Measurements from ENCODE around the gene SUN5. TPM values are rescaled to one million over a fixed set of nuclear protein-coding genes. Genes with fewer than 3 reads are reported as not detected.

Gene SUN5
- total and polyA plus RNA-seq, 8 donors = not detected

GRCh38 chr20:33030569-33030968, 26.3 kb upstream of the SUN5 start:
- no peak for DNase-seq
- H3K9me3 ChIP-seq = no peaks in the 10 kb centered on the region

GRCh38 chr20:33030076-33030475, 25.8 kb upstream of the SUN5 start:
- no peak overlapping the region for H3K4me3 ChIP-seq
- TF ChIP-seq, protein P1, sequence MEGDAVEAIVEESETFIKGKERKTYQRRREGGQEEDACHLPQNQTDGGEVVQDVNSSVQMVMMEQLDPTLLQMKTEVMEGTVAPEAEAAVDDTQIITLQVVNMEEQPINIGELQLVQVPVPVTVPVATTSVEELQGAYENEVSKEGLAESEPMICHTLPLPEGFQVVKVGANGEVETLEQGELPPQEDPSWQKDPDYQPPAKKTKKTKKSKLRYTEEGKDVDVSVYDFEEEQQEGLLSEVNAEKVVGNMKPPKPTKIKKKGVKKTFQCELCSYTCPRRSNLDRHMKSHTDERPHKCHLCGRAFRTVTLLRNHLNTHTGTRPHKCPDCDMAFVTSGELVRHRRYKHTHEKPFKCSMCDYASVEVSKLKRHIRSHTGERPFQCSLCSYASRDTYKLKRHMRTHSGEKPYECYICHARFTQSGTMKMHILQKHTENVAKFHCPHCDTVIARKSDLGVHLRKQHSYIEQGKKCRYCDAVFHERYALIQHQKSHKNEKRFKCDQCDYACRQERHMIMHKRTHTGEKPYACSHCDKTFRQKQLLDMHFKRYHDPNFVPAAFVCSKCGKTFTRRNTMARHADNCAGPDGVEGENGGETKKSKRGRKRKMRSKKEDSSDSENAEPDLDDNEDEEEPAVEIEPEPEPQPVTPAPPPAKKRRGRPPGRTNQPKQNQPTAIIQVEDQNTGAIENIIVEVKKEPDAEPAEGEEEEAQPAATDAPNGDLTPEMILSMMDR (IDR thresholded peaks at IDR 0.05) = no peak
- H3K27ac ChIP-seq = no peak overlapping the region
- ATAC-seq (no peak), DNase-seq (no peak)
- H3K36me3 ChIP-seq = no peaks in the 10 kb centered on the region
- H3K4me1 ChIP-seq = no peaks in the 10 kb centered on the region
- intact Hi-C loops (cut with DNase I) = no loop called here
- H3K27me3 ChIP-seq = peaks cover 0 to 18% of the 10 kb centered on the region in 2 donors
- H3K9me3 ChIP-seq = no peaks in the 10 kb centered on the region

More at GRCh38 chr20:33030569-33030968, 26.3 kb upstream of the SUN5 start:
- Histone ChIP-seq H3K4me1 (no peaks in the 10 kb centered on the region), H3K27me3 (peaks cover 0 to 18% of the 10 kb centered on the region in 2 donors), H3K27ac (no peak overlapping the region), H3K36me3 (no peaks in the 10 kb centered on the region), H3K4me3 (no peak overlapping the region)
- intact Hi-C loops (cut with DNase I) = no loop called here
- no peak for ATAC-seq
- TF ChIP-seq, protein P1 (IDR thresholded peaks at IDR 0.05) = no peak

DNA sequence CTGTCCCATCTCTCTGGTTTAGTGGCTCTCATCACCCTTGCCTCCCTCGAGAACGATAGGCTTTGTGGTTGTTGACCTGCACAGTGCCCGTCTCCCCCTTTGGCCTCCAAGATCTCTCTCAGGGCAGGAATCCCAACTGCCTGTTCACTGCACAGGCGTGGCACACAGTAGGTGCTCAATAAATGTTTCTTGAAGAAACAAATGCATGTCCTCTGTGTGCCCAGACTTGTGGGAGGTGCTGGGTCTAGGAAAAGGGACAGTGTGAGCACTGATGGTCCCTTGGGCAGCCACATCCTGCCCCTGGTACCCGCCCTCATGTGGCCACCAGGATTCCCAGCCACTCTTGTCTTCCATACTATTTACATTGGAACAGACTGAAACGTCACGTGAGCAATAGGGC, 24.6 kb upstream of the SUN5 start:
- Histone ChIP-seq H3K27ac (no peak overlapping the region), H3K9me3 (no peaks in the 10 kb centered on the region), H3K27me3 (peaks cover 0 to 18% of the 10 kb centered on the region in 2 donors), H3K4me3 (no peak overlapping the region), H3K4me1 (no peaks in the 10 kb centered on the region), H3K36me3 (no peaks in the 10 kb centered on the region)
- DNase-seq (no peak), ATAC-seq (no peak)
- TF ChIP-seq, protein P1 (IDR thresholded peaks at IDR 0.05) = no peak
- intact Hi-C loops (cut with DNase I) = no loop called here

DNA sequence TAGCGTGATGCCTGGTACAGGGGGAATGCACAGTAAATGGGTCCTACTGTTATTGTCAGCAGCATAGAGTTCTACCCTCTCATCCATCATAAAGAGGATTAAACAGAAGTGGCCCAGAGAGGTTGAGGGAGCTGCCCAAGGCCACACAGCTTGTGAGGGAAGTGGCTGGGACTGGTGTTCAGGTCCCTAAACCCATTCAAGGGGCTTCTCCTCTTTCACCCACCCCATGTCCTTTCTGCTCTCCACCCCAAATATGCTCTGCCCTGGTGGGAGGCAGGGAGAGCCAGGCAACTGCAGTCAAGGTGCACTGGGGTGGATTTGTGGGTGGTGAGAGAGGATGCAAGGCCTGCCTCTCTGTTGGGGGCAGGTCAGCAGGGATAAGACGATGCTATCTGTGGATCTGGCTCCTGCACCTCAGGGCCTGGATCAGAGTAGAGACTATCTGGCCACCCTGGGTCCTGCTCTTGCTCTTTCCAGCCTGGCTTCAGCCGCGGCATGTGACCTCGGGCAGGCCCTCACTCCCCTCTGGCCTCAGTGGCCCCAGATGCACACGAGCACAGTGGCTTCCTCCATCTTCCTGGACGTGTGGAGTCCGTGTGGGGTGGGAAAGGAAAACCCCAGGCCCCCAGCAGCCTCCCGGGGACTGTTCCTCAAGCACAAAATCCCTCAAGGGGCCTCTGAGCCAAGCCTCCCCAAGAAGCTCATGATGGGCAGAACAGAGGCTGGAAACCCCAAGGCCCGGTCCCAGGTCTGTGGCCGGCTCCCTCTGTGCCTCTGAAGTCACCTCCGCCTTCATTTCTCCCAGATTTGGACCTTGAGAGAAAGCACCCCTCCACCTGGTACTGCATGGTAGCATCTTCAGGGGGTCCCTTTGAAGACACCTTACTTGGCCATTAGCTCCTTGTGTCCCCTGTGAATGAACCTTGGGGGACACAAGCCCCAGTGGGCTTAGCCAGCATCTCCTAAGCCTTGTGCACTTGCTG, 23.8 kb upstream of the SUN5 start:
- Histone ChIP-seq H3K27me3 (peaks cover 0 to 18% of the 10 kb centered on the region in 2 donors), H3K9me3 (no peaks in the 10 kb centered on the region), H3K4me3 (no peak overlapping the region), H3K36me3 (no peaks in the 10 kb centered on the region), H3K4me1 (no peaks in the 10 kb centered on the region), H3K27ac (no peak overlapping the region)
- intact Hi-C loops (cut with DNase I) = no loop called here
- DNase-seq (no peak), ATAC-seq (no peak)
- TF ChIP-seq, protein P1 (IDR thresholded peaks at IDR 0.05) = no peak

Data from left lung (tissue), 10 donors.